Fibroblast of the aortic adventitia (primary cell): Measurements from ENCODE around the gene AUTS2. TPM values are rescaled to one million over a fixed set of nuclear protein-coding genes. Genes with fewer than 3 reads are reported as not detected.

Experiments
- DNase-seq: peaks from one replicate; pipeline ENCODE4 v3.0.0-alpha.2; 2010; ENCODE audit warnings: low read depth
- H3K4me3 ChIP-seq: 2 replicates; pipeline ENCODE4 v1.5.1; 2011; ENCODE audit warnings: low read depth, mild to moderate bottlenecking, control low read depth, low read length, moderate library complexity
- CTCF ChIP-seq: IDR thresholded peaks from 2 replicates; pipeline ENCODE4 v1.5.1; 2011; ENCODE audit warnings: mild to moderate bottlenecking, low read length, control low read depth, inconsistent platforms; ENCODE audit not compliant: insufficient read depth
- total RNA-seq: library from RNA; depleted of rRNA; stranded (reverse); fragments of >200 nt; gene quantifications from 2 replicates; pipeline ENCODE4 v1.2.3, GENCODE V29; 2012; ENCODE audit warnings: low replicate concordance

The AUTS2 gene
- total RNA-seq, 1 donor = 10.7 TPM

- no peak for TF ChIP-seq CTCF
- no peak for DNase-seq
- no peak overlapping the region for H3K4me3 ChIP-seq
Observed at GRCh38 chr7:70347463-70348254, 749.4 kb downstream of the AUTS2 start.

- no peak overlapping the region for H3K4me3 ChIP-seq
- DNase-seq = no peak
- no peak for TF ChIP-seq CTCF
Observed at GRCh38 chr7:70349031-70349430, 750.8 kb downstream of the AUTS2 start.

GRCh38 chr7:70349819-70350218, 751.5 kb downstream of the AUTS2 start:
- DNase-seq = no peak
- no peak overlapping the region for H3K4me3 ChIP-seq
- no peak for TF ChIP-seq CTCF

- DNase-seq = no peak
- TF ChIP-seq CTCF = no peak
- no peak overlapping the region for H3K4me3 ChIP-seq
Observed at GRCh38 chr7:70352088-70352487, 753.8 kb downstream of the AUTS2 start.

- TF ChIP-seq CTCF = no peak
- H3K4me3 ChIP-seq = no peak overlapping the region
- no peak for DNase-seq
Observed at GRCh38 chr7:70352906-70353305, 754.6 kb downstream of the AUTS2 start.

- DNase-seq = no peak
- no peak for TF ChIP-seq CTCF
- no peak overlapping the region for H3K4me3 ChIP-seq
Observed at GRCh38 chr7:70353330-70353945, 755.2 kb downstream of the AUTS2 start.
